GM13977 (cell line): ENCODE results near the gene NPTX1.

Experiments used
- DNase-seq: peaks from one replicate; pipeline ENCODE4 v3.0.0; 2012; ENCODE audit warnings: low spot score
- in situ Hi-C: fragments of 300-500 bp; cut with MboI; formaldehyde crosslinking; loops from one replicate; pipeline ENCODE4 v1.12.0; 2022; ENCODE audit warnings: low sequenced_read_pairs, low pct_unique_long_range_greater_than_20kb, mixed read lengths, inconsistent platforms; ENCODE audit not compliant: unreplicated experiment
- TF ChIP-seq, protein P1 (sequence below): IDR thresholded peaks from 2 replicates; pipeline ENCODE4 v1.5.1; 2012; ENCODE audit warnings: mild to moderate bottlenecking, control low read depth; ENCODE audit not compliant: insufficient read depth; ENCODE audit errors: extremely low read depth, missing control alignments

NPTX1 gene

DNA sequence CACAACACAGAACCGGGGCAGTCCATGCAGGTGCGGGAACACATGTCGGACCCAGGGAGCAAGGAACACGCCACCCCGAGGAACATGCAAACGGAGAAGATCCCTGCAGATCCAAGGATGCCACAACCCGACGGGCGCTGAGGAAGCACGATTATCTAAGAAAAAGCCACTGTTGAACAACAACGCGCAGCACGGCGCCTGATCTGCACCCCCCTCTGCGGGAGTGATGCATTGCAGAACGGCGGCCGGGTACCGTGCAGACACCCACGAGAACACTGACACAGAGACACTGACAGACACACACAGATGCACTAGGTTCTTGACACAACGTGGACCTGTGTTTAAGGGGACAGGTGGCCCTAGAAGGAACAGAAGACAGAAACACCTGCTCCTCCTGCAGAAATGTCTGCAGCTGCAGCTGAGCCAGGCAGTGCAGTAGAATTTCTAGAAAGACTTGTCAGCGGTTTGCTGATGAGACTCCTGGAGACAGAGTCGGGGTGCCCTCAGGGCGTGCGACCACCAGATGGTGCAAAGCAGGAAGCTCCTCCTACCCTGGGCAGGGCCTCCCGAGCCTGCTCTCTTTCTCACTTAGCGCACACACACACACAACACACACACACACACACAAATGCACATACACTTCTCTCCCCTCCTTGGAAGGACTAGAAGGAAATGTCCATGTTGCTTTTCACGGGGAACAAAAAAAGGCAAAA is 7.5 kb downstream of the NPTX1 start:
- in situ Hi-C loops = no loop called here
- TF ChIP-seq, protein P1, sequence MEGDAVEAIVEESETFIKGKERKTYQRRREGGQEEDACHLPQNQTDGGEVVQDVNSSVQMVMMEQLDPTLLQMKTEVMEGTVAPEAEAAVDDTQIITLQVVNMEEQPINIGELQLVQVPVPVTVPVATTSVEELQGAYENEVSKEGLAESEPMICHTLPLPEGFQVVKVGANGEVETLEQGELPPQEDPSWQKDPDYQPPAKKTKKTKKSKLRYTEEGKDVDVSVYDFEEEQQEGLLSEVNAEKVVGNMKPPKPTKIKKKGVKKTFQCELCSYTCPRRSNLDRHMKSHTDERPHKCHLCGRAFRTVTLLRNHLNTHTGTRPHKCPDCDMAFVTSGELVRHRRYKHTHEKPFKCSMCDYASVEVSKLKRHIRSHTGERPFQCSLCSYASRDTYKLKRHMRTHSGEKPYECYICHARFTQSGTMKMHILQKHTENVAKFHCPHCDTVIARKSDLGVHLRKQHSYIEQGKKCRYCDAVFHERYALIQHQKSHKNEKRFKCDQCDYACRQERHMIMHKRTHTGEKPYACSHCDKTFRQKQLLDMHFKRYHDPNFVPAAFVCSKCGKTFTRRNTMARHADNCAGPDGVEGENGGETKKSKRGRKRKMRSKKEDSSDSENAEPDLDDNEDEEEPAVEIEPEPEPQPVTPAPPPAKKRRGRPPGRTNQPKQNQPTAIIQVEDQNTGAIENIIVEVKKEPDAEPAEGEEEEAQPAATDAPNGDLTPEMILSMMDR = no peak
- DNase-seq = no peak

DNA sequence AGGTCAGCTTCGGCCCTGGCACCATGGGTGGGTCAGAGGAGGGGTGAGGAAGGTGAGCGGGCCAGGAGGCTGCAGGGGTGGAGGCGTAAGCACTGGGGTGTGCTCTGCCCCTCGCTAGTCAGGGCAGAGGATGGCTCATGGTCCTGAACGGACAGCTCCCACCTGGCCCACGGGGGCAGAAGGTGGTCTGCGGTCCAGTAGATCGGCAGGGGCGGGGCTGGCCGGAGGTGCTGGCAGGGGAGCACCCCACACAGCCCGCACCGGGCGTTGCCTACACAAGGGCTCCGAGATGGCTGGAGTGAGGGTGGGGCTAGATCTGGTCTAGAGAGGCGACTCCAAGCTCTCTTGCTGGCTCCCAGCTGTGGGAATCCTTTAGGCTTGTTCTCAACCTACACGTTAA is 8.2 kb downstream of the NPTX1 start:
- no peak for DNase-seq
- in situ Hi-C loops = no loop called here
- TF ChIP-seq, protein P1 = no peak

DNA sequence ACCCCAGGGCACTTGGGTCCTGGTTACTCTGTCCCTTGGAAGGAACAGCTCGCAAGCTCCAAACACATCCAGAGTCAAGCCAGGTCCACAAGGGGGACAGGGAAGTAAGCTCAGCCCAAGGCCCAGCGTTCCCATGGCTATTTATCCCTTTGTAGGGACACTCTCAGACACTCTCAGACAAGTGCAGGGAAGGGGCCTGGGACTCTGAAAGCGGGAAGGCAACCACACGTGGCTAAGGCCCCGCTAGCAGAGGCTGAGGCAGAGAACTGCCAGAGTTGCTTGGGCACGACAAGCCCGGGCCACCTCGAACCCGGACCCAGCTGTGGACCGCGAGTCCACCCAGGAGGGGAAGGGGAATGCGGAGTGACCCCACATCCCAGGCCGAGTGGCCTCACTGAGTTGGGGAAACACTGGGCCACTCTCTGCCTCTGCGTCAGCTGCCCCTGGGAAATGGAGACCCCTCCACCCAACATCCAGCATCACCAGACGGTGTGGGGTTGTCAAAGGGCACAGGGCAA is 10.2 kb downstream of the NPTX1 start:
- in situ Hi-C loops = no loop called here
- TF ChIP-seq, protein P1 = no peak
- DNase-seq = no peak

DNA sequence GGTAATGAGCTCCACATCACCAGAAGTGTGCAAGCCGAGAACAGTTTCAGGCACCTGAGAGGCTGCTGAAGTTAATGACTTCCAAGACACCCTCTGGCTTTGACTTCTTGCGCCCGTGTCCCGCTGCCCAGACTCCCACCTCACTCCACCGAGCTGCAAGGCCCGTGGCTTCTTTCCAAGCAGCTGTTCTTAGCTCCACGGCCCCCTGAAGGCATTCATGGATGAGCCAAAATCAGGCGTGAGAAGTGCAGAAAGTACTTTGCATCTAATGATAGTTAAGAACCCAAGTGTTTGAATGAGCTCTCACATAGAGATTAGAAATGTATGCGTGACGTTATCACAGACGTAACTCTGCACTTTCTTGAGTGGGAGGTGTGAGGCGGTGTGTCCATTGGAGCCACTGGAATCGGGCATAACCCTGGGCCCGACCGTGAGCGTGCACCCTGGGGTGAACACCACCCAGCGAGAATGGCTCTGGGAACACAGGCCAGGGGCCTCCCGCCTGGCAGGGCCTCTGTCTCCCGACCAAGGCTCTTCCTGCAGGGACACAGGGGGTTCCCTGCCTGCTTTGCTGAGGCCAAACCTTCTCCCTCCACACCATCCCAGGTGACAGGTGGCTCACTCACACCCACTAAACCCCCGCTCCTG is 11.0 kb downstream of the NPTX1 start:
- DNase-seq = no peak
- in situ Hi-C loops = no loop called here
- TF ChIP-seq, protein P1 = no peak

DNA sequence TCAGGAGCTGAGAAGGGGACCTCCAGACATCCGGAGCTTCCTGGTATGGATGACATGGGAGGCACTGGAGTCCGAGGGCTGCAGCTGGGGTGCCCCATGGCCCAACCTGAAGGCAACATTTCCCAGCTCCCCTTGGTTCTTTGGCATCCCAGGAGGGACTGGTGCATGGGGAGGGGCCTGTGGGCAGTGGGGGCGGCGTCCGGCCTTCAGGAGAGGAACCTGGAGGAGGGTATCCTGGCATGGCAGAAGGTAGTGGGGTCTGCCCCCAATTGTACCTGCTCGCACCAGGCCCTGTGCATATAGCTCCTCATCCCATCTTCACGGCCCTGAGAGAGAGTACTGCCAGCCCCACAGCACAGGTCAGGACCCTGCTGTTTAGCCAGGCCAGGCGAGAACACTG is 11.9 kb downstream of the NPTX1 start:
- no peak for DNase-seq
- in situ Hi-C loops = no loop called here
- TF ChIP-seq, protein P1 = no peak

DNA sequence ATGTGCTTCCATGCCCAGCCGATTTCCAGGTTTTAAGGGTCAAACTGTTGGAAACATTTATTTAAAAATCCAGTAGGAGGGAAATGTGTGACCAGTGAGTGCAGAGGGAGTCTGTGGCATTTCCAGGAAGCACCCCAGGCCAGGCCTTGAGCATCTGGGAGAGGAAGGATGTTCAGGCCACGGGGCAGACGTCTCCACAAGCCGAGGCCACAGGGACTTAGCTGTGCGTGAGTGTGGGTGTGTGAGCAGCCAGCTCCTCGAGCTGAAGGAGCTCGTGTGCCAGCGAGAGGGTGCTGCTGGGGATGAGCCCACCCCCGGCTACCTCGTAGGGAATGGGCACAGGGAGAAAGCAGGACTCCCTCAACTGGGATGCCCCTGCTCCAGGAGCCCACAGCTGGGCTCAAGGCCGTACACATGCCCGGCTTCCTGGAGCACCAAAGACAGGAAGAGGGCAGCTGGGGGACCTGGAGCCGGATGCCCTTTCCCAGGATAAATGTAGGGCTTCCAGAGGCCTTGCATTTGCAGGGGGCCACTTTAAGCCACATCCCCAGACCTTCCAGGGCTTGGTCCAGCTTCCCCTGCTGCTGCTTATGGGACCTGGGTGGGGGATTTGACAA is 12.5 kb downstream of the NPTX1 start:
- in situ Hi-C loops = no loop called here
- TF ChIP-seq, protein P1 = no peak
- no peak for DNase-seq
